ENCODE measurements around the gene CEP104. TPM values are rescaled to one million over a fixed set of nuclear protein-coding genes. Genes with fewer than 3 reads are reported as not detected.

Gene CEP104
- total RNA-seq, 1 experiment from 2014 or later: 74.1 TPM

DNA sequence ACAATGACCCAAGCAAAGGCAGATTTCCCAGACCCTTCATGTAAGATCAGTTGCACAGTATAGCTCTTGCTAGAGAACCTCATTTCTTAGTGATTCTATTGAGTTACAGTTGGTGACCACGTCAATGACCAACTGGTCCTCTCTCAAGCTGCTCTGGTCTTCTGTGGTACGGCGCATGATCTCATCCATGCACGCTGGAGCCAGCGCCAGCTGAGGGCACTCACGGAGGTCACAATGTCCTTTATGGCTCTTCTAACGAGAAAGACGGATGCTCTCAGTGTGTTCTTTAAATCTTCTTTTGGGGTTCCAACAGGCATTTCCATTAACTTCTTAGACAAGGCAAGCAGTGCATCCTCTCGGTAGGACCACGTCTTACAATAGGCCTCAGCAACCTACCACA is 22.3 kb downstream of the CEP104 start:
- no peak for DNase-seq (ENCODE audit: unreplicated experiment)
- Mint-ChIP-seq H3K27ac (ENCODE audit: low read depth, unreplicated experiment) (no peak overlapping the region), H3K9me3 (ENCODE audit: unreplicated experiment) (no peaks in the 10 kb centered on the region), H3K4me3 (ENCODE audit: unreplicated experiment) (no peak overlapping the region), H3K4me1 (ENCODE audit: insufficient read depth, unreplicated experiment) (no peaks in the 10 kb centered on the region), H3K27me3 (ENCODE audit: insufficient read depth, unreplicated experiment) (no peaks in the 10 kb centered on the region), H3K36me3 (ENCODE audit: insufficient read depth, unreplicated experiment) (peaks cover 94% of the 10 kb centered on the region)
- ChIA-PET CTCF (no interaction called here), POLR2A (no interaction called here)
- intact Hi-C loops (cut with micrococcal nuclease): no loop called here
- no peak for TF ChIP-seq CTCF (IDR thresholded peaks at IDR 0.05; ENCODE audit: unreplicated experiment)
- BruUV-seq (replicated peaks): no TSS peak

GRCh38 chr1:3831689-3832088 is 25.3 kb downstream of the CEP104 start:
- BruUV-seq (replicated peaks): no TSS peak
- H3K4me1 Mint-ChIP-seq (ENCODE audit: insufficient read depth, unreplicated experiment): no peaks in the 10 kb centered on the region
- ChIA-PET POLR2A (no interaction called here), CTCF (no interaction called here)
- DNase-seq (ENCODE audit: unreplicated experiment): no peak
- no peak overlapping the region for H3K4me3 Mint-ChIP-seq (ENCODE audit: unreplicated experiment)
- peaks cover 89% of the 10 kb centered on the region for H3K36me3 Mint-ChIP-seq (ENCODE audit: insufficient read depth, unreplicated experiment)
- no peaks in the 10 kb centered on the region for H3K9me3 Mint-ChIP-seq (ENCODE audit: unreplicated experiment)
- intact Hi-C loops (cut with micrococcal nuclease): no loop called here
- no peak overlapping the region for H3K27ac Mint-ChIP-seq (ENCODE audit: low read depth, unreplicated experiment)
- H3K27me3 Mint-ChIP-seq (ENCODE audit: insufficient read depth, unreplicated experiment): no peaks in the 10 kb centered on the region
- TF ChIP-seq CTCF (IDR thresholded peaks at IDR 0.05; ENCODE audit: unreplicated experiment): no peak

DNA sequence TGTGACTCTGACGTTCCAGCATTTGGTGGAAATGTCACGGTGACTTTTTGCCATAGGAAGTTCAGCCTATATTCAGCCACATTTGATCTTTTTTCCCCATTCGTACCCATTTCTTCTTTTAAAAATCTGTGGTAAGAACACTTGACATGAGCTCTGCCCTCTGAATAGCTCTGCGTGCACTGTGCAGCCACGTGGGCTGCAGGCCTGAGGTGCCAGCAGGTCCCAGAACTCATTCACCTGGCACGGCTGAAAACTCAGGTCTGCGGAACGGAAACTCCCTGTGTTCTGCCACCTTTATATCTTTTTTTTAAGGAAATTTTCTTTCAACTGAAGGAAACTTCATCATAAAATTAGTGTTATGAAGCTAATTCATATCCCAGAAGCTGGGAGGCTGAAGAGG is 28.6 kb downstream of the CEP104 start:
- intact Hi-C loops (cut with micrococcal nuclease): no loop called here
- BruUV-seq (replicated peaks): no TSS peak

DNA sequence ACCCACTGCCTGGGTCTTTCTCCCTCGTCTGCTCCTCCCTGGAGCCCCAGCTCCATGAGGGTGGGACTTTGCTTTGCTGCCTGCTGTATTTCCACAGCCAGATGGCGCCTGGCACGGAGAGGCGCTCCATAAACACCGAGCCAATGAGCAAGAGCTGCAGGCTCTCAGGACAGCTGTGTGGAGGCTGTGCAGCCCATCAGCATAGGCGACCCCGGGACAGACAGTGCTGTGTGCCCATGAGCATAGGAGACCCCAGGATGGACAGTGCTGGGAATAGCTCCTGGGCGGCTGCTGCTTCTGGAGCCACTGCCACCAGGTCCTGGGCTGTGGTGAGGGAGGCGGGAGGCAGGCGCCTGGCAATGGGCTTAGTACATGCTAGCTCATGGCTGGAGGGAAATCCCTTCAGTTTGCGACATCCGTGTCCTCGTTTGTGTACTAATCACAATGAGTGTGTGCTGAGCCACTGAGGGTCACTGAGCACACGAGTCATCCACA is 29.2 kb downstream of the CEP104 start:
- POLR2A ChIA-PET: no interaction called here

More for the DNA sequence above, 28.6 kb downstream of the CEP104 start:
- Mint-ChIP-seq H3K4me3 (ENCODE audit: unreplicated experiment) (no peak overlapping the region), H3K9me3 (ENCODE audit: unreplicated experiment) (no peaks in the 10 kb centered on the region), H3K27me3 (ENCODE audit: insufficient read depth, unreplicated experiment) (no peaks in the 10 kb centered on the region), H3K4me1 (ENCODE audit: insufficient read depth, unreplicated experiment) (no peaks in the 10 kb centered on the region), H3K27ac (ENCODE audit: low read depth, unreplicated experiment) (no peak overlapping the region), H3K36me3 (ENCODE audit: insufficient read depth, unreplicated experiment) (peaks cover 85% of the 10 kb centered on the region)
- CTCF ChIA-PET: interaction anchor here (0.6 kb wide), 1 partner anchor 823 kb away, joined by 3 read pairs; no protein-coding TSS in a partner anchor
- no peak for TF ChIP-seq CTCF (IDR thresholded peaks at IDR 0.05; ENCODE audit: unreplicated experiment)
- POLR2A ChIA-PET: no interaction called here
- DNase-seq (ENCODE audit: unreplicated experiment): no peak

More for the DNA sequence above, 29.2 kb downstream of the CEP104 start:
- no peaks in the 10 kb centered on the region for H3K9me3 Mint-ChIP-seq (ENCODE audit: unreplicated experiment)
- no peaks in the 10 kb centered on the region for H3K4me1 Mint-ChIP-seq (ENCODE audit: insufficient read depth, unreplicated experiment)
- no peak for DNase-seq (ENCODE audit: unreplicated experiment)
- no peak for TF ChIP-seq CTCF (IDR thresholded peaks at IDR 0.05; ENCODE audit: unreplicated experiment)
- CTCF ChIA-PET: interaction anchor here (0.6 kb wide), 1 partner anchor 824 kb away, joined by 3 read pairs; no protein-coding TSS in a partner anchor
- H3K27me3 Mint-ChIP-seq (ENCODE audit: insufficient read depth, unreplicated experiment): no peaks in the 10 kb centered on the region
- H3K36me3 Mint-ChIP-seq (ENCODE audit: insufficient read depth, unreplicated experiment): peaks cover 82% of the 10 kb centered on the region
- H3K27ac Mint-ChIP-seq (ENCODE audit: low read depth, unreplicated experiment): no peak overlapping the region
- intact Hi-C loops (cut with micrococcal nuclease): no loop called here
- H3K4me3 Mint-ChIP-seq (ENCODE audit: unreplicated experiment): no peak overlapping the region
- no TSS peak for BruUV-seq (replicated peaks)

Measured in MCF 10A (cell line).